Cardiac muscle cell (in vitro differentiated cells and primary cell): ENCODE data around the gene LRRC4C. TPM values are rescaled to one million over a fixed set of nuclear protein-coding genes. Genes with fewer than 3 reads are reported as not detected.

Source experiments
- DNase-seq, 2 donors: peaks; one replicate each; pipeline versions ENCODE4 v3.0.0 to v3.0.0-alpha.2; 2010 to 2017; ENCODE audit warnings: low read depth in 1 of 2, low spot score in 1 of 2
- H3K27ac ChIP-seq: fragments of 200-600 bp; sonication (generic); 2 replicates; pipeline ENCODE4 v1.5.1; 2016
- H3K27me3 ChIP-seq: fragments of 200-600 bp; sonication (generic); 2 replicates; pipeline ENCODE4 v1.6.0; 2016; ENCODE audit warnings: control low read depth
- H3K36me3 ChIP-seq: fragments of 200-600 bp; sonication (generic); 2 replicates; pipeline ENCODE4 v1.5.1; 2016; ENCODE audit warnings: control low read depth
- H3K4me1 ChIP-seq: fragments of 200-600 bp; sonication (generic); 2 replicates; pipeline ENCODE4 v1.8.1; 2017; ENCODE audit warnings: low read depth, mild to moderate bottlenecking, mixed run types
- H3K4me3 ChIP-seq: fragments of 200-600 bp; sonication (generic); 2 replicates; pipeline ENCODE4 v1.5.1; 2016; ENCODE audit warnings: mild to moderate bottlenecking
- H3K9me3 ChIP-seq: fragments of 200-600 bp; sonication (generic); 2 replicates; pipeline ENCODE4 v1.5.1; 2017; ENCODE audit warnings: low read depth, mild to moderate bottlenecking, control low read depth
- CTCF ChIP-seq: IDR thresholded peaks from 2 replicates; pipeline ENCODE4 v1.5.1; 2012; ENCODE audit warnings: low read depth, mild to moderate bottlenecking, low read length
- polyA plus RNA-seq: library from polyadenylated mRNA; unstranded; fragments of >200 nt; fragmentation: Nextera tagmentation; extraction: Ambion mirVana; gene quantifications from 2 replicates; pipeline ENCODE4 v1.2.1, GENCODE V29; 2016
- total RNA-seq: library from RNA; depleted of rRNA; stranded (reverse); fragments of >200 nt; gene quantifications from 2 replicates; pipeline ENCODE4 v1.2.3, GENCODE V29; 2016

LRRC4C gene
- total and polyA plus RNA-seq, 2 experiments from 2014 or later = 0.66 to 0.77 TPM

GRCh38 chr11:41431784-41432183, 27.7 kb downstream of the LRRC4C start:
- Histone ChIP-seq H3K27me3 (no peaks in the 10 kb centered on the region), H3K36me3 (no peaks in the 10 kb centered on the region), H3K9me3 (no peaks in the 10 kb centered on the region), H3K4me1 (no peaks in the 10 kb centered on the region), H3K4me3 (no peak overlapping the region), H3K27ac (no peak overlapping the region)
- TF ChIP-seq CTCF = peak; percentile 12
- peak in 1 of 2 donors; percentile 52 for DNase-seq

- no peak overlapping the region for H3K27ac ChIP-seq
- no peak for TF ChIP-seq CTCF
Measured at GRCh38 chr11:41419901-41420300, 39.6 kb downstream of the LRRC4C start.

DNA sequence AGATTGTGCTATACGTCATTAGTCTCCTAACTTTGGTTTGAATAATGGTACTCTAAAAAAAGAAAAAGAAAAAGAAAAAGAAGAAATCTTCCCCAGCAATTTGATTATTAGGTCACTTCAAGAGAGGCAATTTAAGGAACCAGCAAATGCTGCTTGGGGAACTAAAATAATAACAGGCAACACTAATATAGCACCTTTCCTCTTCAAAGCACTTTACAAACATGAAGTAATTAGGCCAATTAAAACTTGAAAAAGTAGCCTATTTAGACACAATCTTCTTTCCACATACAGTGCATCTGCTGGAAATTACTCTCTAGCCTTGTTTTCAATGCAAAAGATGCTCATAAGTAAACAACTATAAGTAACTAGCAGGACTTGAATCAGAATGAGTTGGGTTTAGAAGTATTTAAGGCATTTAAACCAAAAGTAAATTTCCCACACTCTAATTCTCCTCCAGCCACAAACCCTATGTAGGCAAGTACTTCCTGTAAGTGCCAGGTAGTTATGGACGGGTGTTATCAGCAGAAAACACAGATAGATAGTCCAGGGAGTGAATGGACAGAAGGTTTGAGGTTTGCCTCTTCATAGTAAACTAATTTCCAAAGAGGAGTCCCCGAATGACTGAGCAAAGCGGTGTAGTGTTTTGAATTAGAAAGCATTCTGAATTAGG, 44.5 kb downstream of the LRRC4C start:
- Histone ChIP-seq H3K27ac (no peak overlapping the region), H3K4me1 (no peaks in the 10 kb centered on the region), H3K9me3 (no peaks in the 10 kb centered on the region), H3K27me3 (no peaks in the 10 kb centered on the region), H3K36me3 (no peaks in the 10 kb centered on the region), H3K4me3 (no peak overlapping the region)
- no peak for TF ChIP-seq CTCF
- DNase-seq = no peak

More at GRCh38 chr11:41419901-41420300, 39.6 kb downstream of the LRRC4C start:
- Histone ChIP-seq H3K9me3 (no peaks in the 10 kb centered on the region), H3K4me3 (no peak overlapping the region), H3K4me1 (no peaks in the 10 kb centered on the region), H3K36me3 (no peaks in the 10 kb centered on the region), H3K27me3 (no peaks in the 10 kb centered on the region)
- no peak for DNase-seq

GRCh38 chr11:41413843-41414242, 45.6 kb downstream of the LRRC4C start:
- no peaks in the 10 kb centered on the region for H3K9me3 ChIP-seq
- no peak overlapping the region for H3K4me3 ChIP-seq
- no peaks in the 10 kb centered on the region for H3K4me1 ChIP-seq
- H3K36me3 ChIP-seq = no peaks in the 10 kb centered on the region
- H3K27ac ChIP-seq = no peak overlapping the region
- DNase-seq = no peak
- no peaks in the 10 kb centered on the region for H3K27me3 ChIP-seq
- no peak for TF ChIP-seq CTCF

GRCh38 chr11:41405812-41406211, 53.6 kb downstream of the LRRC4C start:
- TF ChIP-seq CTCF = no peak
- H3K4me3 ChIP-seq = no peak overlapping the region
- no peak overlapping the region for H3K27ac ChIP-seq
- no peaks in the 10 kb centered on the region for H3K9me3 ChIP-seq
- H3K36me3 ChIP-seq = no peaks in the 10 kb centered on the region
- no peak for DNase-seq
- H3K4me1 ChIP-seq = no peaks in the 10 kb centered on the region
- no peaks in the 10 kb centered on the region for H3K27me3 ChIP-seq
